Measurements from ENCODE around the gene PCSK2.

Gene PCSK2

GRCh38 chr20:17449031-17449430 is 222.2 kb downstream of the PCSK2 start:
- no peak for DNase-seq (ENCODE audit: low read depth)
- H3K4me3 ChIP-seq (ENCODE audit: control insufficient read depth, low read depth, low read length) = no peak overlapping the region
- no peak for TF ChIP-seq CTCF (conservative IDR thresholded peaks at IDR 0.05; ENCODE audit: control insufficient read depth, insufficient read depth, low read depth, low read length)

GRCh38 chr20:17452441-17452840 is 225.6 kb downstream of the PCSK2 start:
- H3K4me3 ChIP-seq (ENCODE audit: control insufficient read depth, low read depth, low read length) = no peak overlapping the region
- no peak for DNase-seq (ENCODE audit: low read depth)
- TF ChIP-seq CTCF (conservative IDR thresholded peaks at IDR 0.05; ENCODE audit: control insufficient read depth, insufficient read depth, low read depth, low read length) = no peak

- no peak overlapping the region for H3K4me3 ChIP-seq (ENCODE audit: control insufficient read depth, low read depth, low read length)
- DNase-seq (ENCODE audit: low read depth) = no peak
- no peak for TF ChIP-seq CTCF (conservative IDR thresholded peaks at IDR 0.05; ENCODE audit: control insufficient read depth, insufficient read depth, low read depth, low read length)
Observed at GRCh38 chr20:17453592-17453991, 226.8 kb downstream of the PCSK2 start.

GRCh38 chr20:17456279-17456678 is 229.4 kb downstream of the PCSK2 start:
- no peak for DNase-seq (ENCODE audit: low read depth)
- TF ChIP-seq CTCF (conservative IDR thresholded peaks at IDR 0.05; ENCODE audit: control insufficient read depth, insufficient read depth, low read depth, low read length) = no peak
- no peak overlapping the region for H3K4me3 ChIP-seq (ENCODE audit: control insufficient read depth, low read depth, low read length)

- TF ChIP-seq CTCF (conservative IDR thresholded peaks at IDR 0.05; ENCODE audit: control insufficient read depth, insufficient read depth, low read depth, low read length) = no peak
- H3K4me3 ChIP-seq (ENCODE audit: control insufficient read depth, low read depth, low read length) = no peak overlapping the region
- DNase-seq (ENCODE audit: low read depth) = no peak
Observed at GRCh38 chr20:17457079-17457478, 230.2 kb downstream of the PCSK2 start.

GRCh38 chr20:17457588-17458190 is 230.8 kb downstream of the PCSK2 start:
- TF ChIP-seq CTCF (conservative IDR thresholded peaks at IDR 0.05; ENCODE audit: control insufficient read depth, insufficient read depth, low read depth, low read length) = no peak
- H3K4me3 ChIP-seq (ENCODE audit: control insufficient read depth, low read depth, low read length) = no peak overlapping the region
- peak; percentile 5 for DNase-seq (ENCODE audit: low read depth)

- no peak for TF ChIP-seq CTCF (conservative IDR thresholded peaks at IDR 0.05; ENCODE audit: control insufficient read depth, insufficient read depth, low read depth, low read length)
- no peak for DNase-seq (ENCODE audit: low read depth)
Observed at GRCh38 chr20:17460119-17460518, 233.3 kb downstream of the PCSK2 start.

More at GRCh38 chr20:17460119-17460518, 233.3 kb downstream of the PCSK2 start:
- H3K4me3 ChIP-seq (ENCODE audit: control insufficient read depth, low read depth, low read length) = no peak overlapping the region

All from fibroblast of mammary gland (primary cell).